Measurements from ENCODE around the gene JADE2. TPM values are rescaled to one million over a fixed set of nuclear protein-coding genes. Genes with fewer than 3 reads are reported as not detected.

The JADE2 gene
- total and polyA plus RNA-seq, 2 experiments from 2014 or later: 16.2 to 40.8 TPM

DNA sequence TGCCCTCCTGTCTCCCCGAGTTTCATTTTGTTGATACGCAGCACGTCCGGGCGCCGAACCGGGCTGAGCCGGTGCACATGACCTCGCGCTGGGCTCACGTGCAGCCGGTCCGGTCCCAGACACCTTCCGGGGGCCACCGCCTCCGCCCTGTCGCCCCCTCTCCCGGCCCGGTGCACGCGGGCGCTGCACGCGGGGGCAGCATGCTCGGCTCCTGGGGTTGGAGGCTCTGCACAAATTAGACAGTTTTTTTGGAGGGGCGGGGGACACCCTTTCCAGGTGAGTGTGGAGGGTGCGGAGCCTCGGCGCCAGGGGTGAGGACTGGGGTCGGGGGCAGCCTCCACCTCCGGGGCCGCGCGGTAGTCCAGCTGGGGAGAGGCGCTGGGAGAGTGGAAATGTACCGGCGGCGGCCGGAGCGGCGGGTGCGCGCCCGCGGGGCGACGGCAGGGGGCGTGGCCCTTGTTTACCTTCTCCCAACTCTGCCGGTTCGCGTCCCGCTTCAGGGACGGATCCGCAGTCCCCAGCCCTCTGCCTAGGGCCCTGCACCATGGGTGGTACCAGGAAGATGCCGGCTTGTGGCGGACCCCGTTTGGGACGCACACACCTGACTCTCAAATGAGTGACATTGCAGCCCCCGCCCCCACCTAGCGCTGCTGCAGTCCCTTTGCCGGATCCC, 1.1 kb downstream of the JADE2 start:
- no peaks in the 10 kb centered on the region for H3K9me2 ChIP-seq (ENCODE audit: insufficient read depth)
- H3F3A ChIP-seq (replicated peaks; ENCODE audit: low read depth): peaks cover 31% of the 10 kb centered on the region
- no peaks in the 10 kb centered on the region for H3K9me3 Mint-ChIP-seq
- peaks cover 11% of the 10 kb centered on the region for H4K20me1 ChIP-seq (replicated peaks; ENCODE audit: insufficient read depth)
- no peak overlapping the region for H2AFZ ChIP-seq
- H3K4me1 Mint-ChIP-seq: peaks cover 50% of the 10 kb centered on the region
- H3K4me2 ChIP-seq: peak overlapping the region; percentile 94
- TF ChIP-seq, protein P1, sequence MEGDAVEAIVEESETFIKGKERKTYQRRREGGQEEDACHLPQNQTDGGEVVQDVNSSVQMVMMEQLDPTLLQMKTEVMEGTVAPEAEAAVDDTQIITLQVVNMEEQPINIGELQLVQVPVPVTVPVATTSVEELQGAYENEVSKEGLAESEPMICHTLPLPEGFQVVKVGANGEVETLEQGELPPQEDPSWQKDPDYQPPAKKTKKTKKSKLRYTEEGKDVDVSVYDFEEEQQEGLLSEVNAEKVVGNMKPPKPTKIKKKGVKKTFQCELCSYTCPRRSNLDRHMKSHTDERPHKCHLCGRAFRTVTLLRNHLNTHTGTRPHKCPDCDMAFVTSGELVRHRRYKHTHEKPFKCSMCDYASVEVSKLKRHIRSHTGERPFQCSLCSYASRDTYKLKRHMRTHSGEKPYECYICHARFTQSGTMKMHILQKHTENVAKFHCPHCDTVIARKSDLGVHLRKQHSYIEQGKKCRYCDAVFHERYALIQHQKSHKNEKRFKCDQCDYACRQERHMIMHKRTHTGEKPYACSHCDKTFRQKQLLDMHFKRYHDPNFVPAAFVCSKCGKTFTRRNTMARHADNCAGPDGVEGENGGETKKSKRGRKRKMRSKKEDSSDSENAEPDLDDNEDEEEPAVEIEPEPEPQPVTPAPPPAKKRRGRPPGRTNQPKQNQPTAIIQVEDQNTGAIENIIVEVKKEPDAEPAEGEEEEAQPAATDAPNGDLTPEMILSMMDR (conservative IDR thresholded peaks at IDR 0.05; ENCODE audit: low read depth in 2 of 2): peak; percentile 23 to 30; a peak in 3 of 4 replicates
- TF ChIP-seq ZNF114 (CRISPR knock-in tag; IDR thresholded peaks at IDR 0.05): no peak
- TF ChIP-seq POLR2AphosphoS5 (IDR thresholded peaks at IDR 0.05; ENCODE audit: low read depth): peak; percentile 42
- TF ChIP-seq CREB1 (CRISPR knock-in tag; IDR thresholded peaks at IDR 0.05; ENCODE audit: low read depth): no peak
- H3K36me3 Mint-ChIP-seq (ENCODE audit: low read depth): no peaks in the 10 kb centered on the region
- H3K27ac ChIP-seq (ENCODE audit: low read depth): peak overlapping the region; percentile 100
- peak; percentile 2 for ATAC-seq
- DNase-seq (ENCODE audit: low spot score): peak; percentile 92
- H3K36me3 ChIP-seq (ENCODE audit: insufficient read depth): no peaks in the 10 kb centered on the region
- peak overlapping the region; percentile 96 for H3K4me3 Mint-ChIP-seq
- H3K27ac Mint-ChIP-seq: no peak overlapping the region; the same call in 1 of the 2 replicates
- H3K27me3 Mint-ChIP-seq (ENCODE audit: insufficient read depth, low read depth, poor library complexity): peaks cover 15% of the 10 kb centered on the region
- H3K4me1 ChIP-seq (ENCODE audit: insufficient read depth): peaks cover 47% of the 10 kb centered on the region
- H3K79me2 ChIP-seq (replicated peaks; ENCODE audit: insufficient read depth): peaks cover 51% of the 10 kb centered on the region
- peak overlapping the region; percentile 79 for H3K4me3 ChIP-seq
- H3K27me3 ChIP-seq (ENCODE audit: insufficient read depth): no peaks in the 10 kb centered on the region

DNA sequence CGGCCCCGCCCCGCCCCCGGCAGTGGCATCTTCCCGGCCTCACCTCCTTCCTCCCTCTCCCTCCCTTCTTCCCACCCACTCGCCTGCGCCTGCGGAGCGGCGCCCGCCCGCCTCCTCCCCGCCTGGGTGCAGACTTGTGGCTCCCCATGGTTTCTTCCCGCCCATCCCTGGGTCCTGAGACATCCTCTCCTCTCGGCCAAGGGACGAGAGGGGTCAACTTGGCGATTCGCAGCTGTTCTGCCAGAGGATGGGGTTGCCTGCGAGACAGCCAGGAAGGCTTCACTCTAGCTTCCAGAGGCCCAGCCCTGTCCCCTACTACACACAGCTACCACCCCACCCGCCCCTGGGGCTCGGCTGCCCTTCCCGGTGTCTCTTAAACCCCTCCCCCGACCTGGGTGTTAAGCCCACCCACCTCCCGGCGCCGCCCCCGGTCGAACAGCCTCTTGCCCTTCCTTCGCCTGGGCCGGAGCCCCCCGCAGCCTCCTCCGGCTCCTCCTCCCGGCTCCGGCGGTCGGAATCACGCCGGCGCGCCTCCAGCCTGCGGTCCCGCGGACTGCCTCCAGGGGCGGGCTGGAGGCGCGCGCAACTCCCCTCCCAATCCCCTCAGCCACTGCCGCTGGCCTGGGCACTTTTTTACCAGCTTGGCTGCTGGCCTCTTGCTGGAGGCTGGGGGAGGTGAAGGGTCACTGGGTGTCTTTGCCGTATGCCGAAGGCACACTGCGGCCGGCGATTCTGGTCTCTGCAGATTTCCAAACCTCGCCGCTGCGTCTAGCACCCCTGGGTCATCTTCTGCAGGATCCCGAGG, 1.9 kb downstream of the JADE2 start:
- Histone ChIP-seq H3K27ac (ENCODE audit: low read depth) (peak overlapping the region; percentile 100), H3K4me2 (peak overlapping the region; percentile 94), H3K79me2 (replicated peaks; ENCODE audit: insufficient read depth) (peaks cover 59% of the 10 kb centered on the region), H2AFZ (peak overlapping the region; percentile 85), H3F3A (replicated peaks; ENCODE audit: low read depth) (peaks cover 31% of the 10 kb centered on the region), H4K20me1 (replicated peaks; ENCODE audit: insufficient read depth) (peaks cover 11% of the 10 kb centered on the region), H3K27me3 (ENCODE audit: insufficient read depth) (no peaks in the 10 kb centered on the region), H3K4me3 (peak overlapping the region; percentile 79), H3K9me2 (ENCODE audit: insufficient read depth) (no peaks in the 10 kb centered on the region), H3K36me3 (ENCODE audit: insufficient read depth) (no peaks in the 10 kb centered on the region), H3K4me1 (ENCODE audit: insufficient read depth) (peaks cover 52% of the 10 kb centered on the region)
- Mint-ChIP-seq H3K4me3 (peak overlapping the region; percentile 96), H3K36me3 (ENCODE audit: low read depth) (no peaks in the 10 kb centered on the region; the same call in 2 of the 3 replicates), H3K27ac (peak overlapping the region; percentile 90), H3K4me1 (peaks cover 54% of the 10 kb centered on the region), H3K27me3 (ENCODE audit: insufficient read depth, low read depth, poor library complexity) (peaks cover 15% of the 10 kb centered on the region), H3K9me3 (no peaks in the 10 kb centered on the region)
- DNase-seq (ENCODE audit: low spot score) (peak; percentile 95), ATAC-seq (peak; percentile 48)
- TF ChIP-seq EZH2 (IDR thresholded peaks at IDR 0.05; ENCODE audit: low read depth, unreplicated experiment) (no peak), POLR2AphosphoS5 (IDR thresholded peaks at IDR 0.05; ENCODE audit: low read depth) (peak; percentile 52; the same call in 1 of the 2 replicates), CREB1 (CRISPR knock-in tag; IDR thresholded peaks at IDR 0.05; ENCODE audit: low read depth) (0 out of 2 replicates have a peak, but pooled peaks have one; percentile 33)
- TF ChIP-seq, protein P1 (conservative IDR thresholded peaks at IDR 0.05; ENCODE audit: low read depth in 2 of 2): peak; percentile 62 to 69
- TF ChIP-seq, protein P2, sequence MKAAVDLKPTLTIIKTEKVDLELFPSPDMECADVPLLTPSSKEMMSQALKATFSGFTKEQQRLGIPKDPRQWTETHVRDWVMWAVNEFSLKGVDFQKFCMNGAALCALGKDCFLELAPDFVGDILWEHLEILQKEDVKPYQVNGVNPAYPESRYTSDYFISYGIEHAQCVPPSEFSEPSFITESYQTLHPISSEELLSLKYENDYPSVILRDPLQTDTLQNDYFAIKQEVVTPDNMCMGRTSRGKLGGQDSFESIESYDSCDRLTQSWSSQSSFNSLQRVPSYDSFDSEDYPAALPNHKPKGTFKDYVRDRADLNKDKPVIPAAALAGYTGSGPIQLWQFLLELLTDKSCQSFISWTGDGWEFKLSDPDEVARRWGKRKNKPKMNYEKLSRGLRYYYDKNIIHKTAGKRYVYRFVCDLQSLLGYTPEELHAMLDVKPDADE (IDR thresholded peaks at IDR 0.05): no peak

Data from GM23338 (cell line).